MM.1S (cell line): ENCODE results near the gene USP9X.

Experiments
- DNase-seq: peaks from one replicate; pipeline ENCODE4 v3.0.0-alpha.2; 2015
- H2AFZ ChIP-seq: fragments of 300-600 bp; sonication (generic); 2 replicates; pipeline ENCODE4 v1.6.0; 2016; ENCODE audit warnings: antibody characterized with exemption, low read length
- H3F3A ChIP-seq: fragments of 300-600 bp; sonication (generic); 2 replicates; pipeline ENCODE4 v1.6.1; 2016; ENCODE audit warnings: mild to moderate bottlenecking, antibody characterized with exemption, low read length, moderate library complexity, mixed read lengths; ENCODE audit not compliant: insufficient read depth
- H3K27ac ChIP-seq: fragments of 300-600 bp; sonication (generic); 2 replicates; pipeline ENCODE4 v1.5.1; 2016; ENCODE audit warnings: mild to moderate bottlenecking, low read length
- H3K27me3 ChIP-seq: fragments of 300-600 bp; sonication (generic); replicated peaks from 2 replicates; pipeline ENCODE4 v1.6.0; 2016; ENCODE audit warnings: low read length; ENCODE audit not compliant: insufficient read depth
- H3K36me3 ChIP-seq: fragments of 300-600 bp; sonication (generic); replicated peaks from 2 replicates; pipeline ENCODE4 v1.6.1; 2016; ENCODE audit warnings: mild to moderate bottlenecking, low read length, mixed read lengths; ENCODE audit not compliant: insufficient read depth
- H3K4me1 ChIP-seq: fragments of 300-600 bp; sonication (generic); 2 replicates; pipeline ENCODE4 v1.6.1; 2016; ENCODE audit warnings: low read length, mixed read lengths
- H3K4me2 ChIP-seq: fragments of 300-600 bp; sonication (generic); 2 replicates; pipeline ENCODE4 v1.6.0; 2016; ENCODE audit warnings: low read depth, low read length
- H3K4me3 ChIP-seq: fragments of 300-600 bp; sonication (generic); 2 replicates; pipeline ENCODE4 v1.5.1; 2016; ENCODE audit warnings: low read length, mixed read lengths
- H3K79me2 ChIP-seq: fragments of 300-600 bp; sonication (generic); 2 replicates; pipeline ENCODE4 v1.6.1; 2016; ENCODE audit warnings: mixed run types, low read length, mixed read lengths
- H3K9ac ChIP-seq: fragments of 300-600 bp; sonication (generic); 2 replicates; pipeline ENCODE4 v1.6.1; 2016; ENCODE audit warnings: low read length, mixed read lengths
- H3K9me2 ChIP-seq: fragments of 300-600 bp; sonication (generic); replicated peaks from 2 replicates; pipeline ENCODE4 v1.6.1; 2016; ENCODE audit warnings: mild to moderate bottlenecking, low read length, mixed read lengths; ENCODE audit not compliant: insufficient read depth
- H3K9me3 ChIP-seq: fragments of 300-600 bp; sonication (generic); replicated peaks from 2 replicates; pipeline ENCODE4 v1.6.1; 2016; ENCODE audit warnings: mild to moderate bottlenecking, low read length, mixed read lengths; ENCODE audit not compliant: insufficient read depth
- H4K20me1 ChIP-seq: fragments of 300-600 bp; sonication (generic); 2 replicates; pipeline ENCODE4 v1.6.1; 2016; ENCODE audit warnings: mild to moderate bottlenecking, low read length, moderate library complexity, mixed read lengths; ENCODE audit not compliant: insufficient read depth
- CTCF ChIP-seq: fragments of 300-600 bp; sonication (generic); IDR thresholded peaks from 2 replicates; pipeline ENCODE4 v1.5.1; 2016; ENCODE audit warnings: antibody characterized with exemption, low read length, mixed read lengths
- EZH2 ChIP-seq: fragments of 300-600 bp; sonication (generic); optimal IDR thresholded peaks from 2 replicates; pipeline ENCODE3; 2017; ENCODE audit warnings: low read depth, mild to moderate bottlenecking, antibody characterized with exemption, low read length, mixed read lengths
- EZH2phosphoT487 ChIP-seq: fragments of 300-600 bp; sonication (generic); IDR thresholded peaks from 2 replicates; pipeline ENCODE4 v1.6.1; 2018; ENCODE audit warnings: antibody characterized with exemption, low read length

USP9X gene

GRCh38 chrX:41096339-41096955 lies 11.2 kb downstream of the USP9X start:
- Histone ChIP-seq H3K9me2 (no peaks in the 10 kb centered on the region), H2AFZ (no peak overlapping the region), H3K36me3 (no peaks in the 10 kb centered on the region), H3K27ac (no peak overlapping the region), H3K4me2 (no peak overlapping the region), H4K20me1 (peaks cover 45% of the 10 kb centered on the region), H3K79me2 (peaks cover 98% of the 10 kb centered on the region), H3K4me3 (no peak overlapping the region), H3K27me3 (no peaks in the 10 kb centered on the region), H3K9ac (no peak overlapping the region), H3F3A (no peaks in the 10 kb centered on the region), H3K4me1 (no peaks in the 10 kb centered on the region), H3K9me3 (no peaks in the 10 kb centered on the region)
- TF ChIP-seq CTCF (no peak), EZH2phosphoT487 (no peak), EZH2 (no peak)
- no peak for DNase-seq

GRCh38 chrX:41097326-41097725 lies 12.1 kb downstream of the USP9X start:
- no peaks in the 10 kb centered on the region for H3K27me3 ChIP-seq
- TF ChIP-seq CTCF (no peak), EZH2phosphoT487 (no peak), EZH2 (no peak)
- no peak overlapping the region for H3K9ac ChIP-seq
- H3K9me3 ChIP-seq, result no peaks in the 10 kb centered on the region
- peaks cover 98% of the 10 kb centered on the region for H3K79me2 ChIP-seq
- H3F3A ChIP-seq, result no peaks in the 10 kb centered on the region
- no peak overlapping the region for H3K27ac ChIP-seq
- H3K4me2 ChIP-seq, result no peak overlapping the region
- no peaks in the 10 kb centered on the region for H3K4me1 ChIP-seq
- no peaks in the 10 kb centered on the region for H3K9me2 ChIP-seq
- H2AFZ ChIP-seq, result no peak overlapping the region
- DNase-seq, result no peak
- H3K4me3 ChIP-seq, result no peak overlapping the region
- peaks cover 39% of the 10 kb centered on the region for H4K20me1 ChIP-seq
- H3K36me3 ChIP-seq, result no peaks in the 10 kb centered on the region

GRCh38 chrX:41100200-41100599 lies 15.0 kb downstream of the USP9X start:
- Histone ChIP-seq H3F3A (no peaks in the 10 kb centered on the region), H2AFZ (no peak overlapping the region), H3K9me3 (no peaks in the 10 kb centered on the region), H3K4me2 (no peak overlapping the region), H3K79me2 (peaks cover 98% of the 10 kb centered on the region), H3K4me1 (no peaks in the 10 kb centered on the region), H3K27me3 (no peaks in the 10 kb centered on the region), H3K9me2 (no peaks in the 10 kb centered on the region), H3K9ac (no peak overlapping the region), H3K36me3 (no peaks in the 10 kb centered on the region), H4K20me1 (peaks cover 28% of the 10 kb centered on the region), H3K4me3 (no peak overlapping the region), H3K27ac (no peak overlapping the region)
- DNase-seq, result no peak
- no peak for TF ChIP-seq EZH2
- TF ChIP-seq EZH2phosphoT487, result no peak
- no peak for TF ChIP-seq CTCF
